HG03354 (cell line): Measurements from ENCODE around the gene TMEM117.
"Not testable (repeated sequence)": the region's sequence is repeated elsewhere in the genome, so short reads cannot be mapped to it uniquely, and the experiment has no call there.

Source experiments
- ATAC-seq: cut with Tn5 transposase; IDR thresholded peaks from one replicate; pipeline ENCODE4 v1.9.1; 2021; ENCODE audit warnings: mild to moderate bottlenecking; ENCODE audit not compliant: unreplicated experiment, poor library complexity, severe bottlenecking

Gene TMEM117

DNA sequence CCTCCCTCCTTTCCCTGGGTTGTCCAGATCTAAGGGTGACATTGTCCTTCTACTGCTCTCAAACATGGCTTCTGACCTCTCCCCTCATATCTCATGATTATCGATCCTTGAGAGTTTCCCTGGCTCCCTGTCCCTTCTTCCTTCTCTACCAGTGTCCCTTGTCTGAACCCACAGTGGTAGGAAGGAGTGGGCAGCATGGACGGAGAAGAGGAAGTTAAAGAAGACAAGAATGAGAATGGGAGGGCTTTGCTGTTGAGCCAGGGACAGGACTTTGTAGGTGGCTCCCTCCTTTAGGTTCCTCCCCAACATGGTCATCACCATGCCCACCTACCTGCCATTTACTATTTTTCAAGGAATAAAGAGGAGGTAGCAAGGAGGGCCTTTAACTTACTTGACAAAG lies 166.7 kb downstream of the TMEM117 start:
- ATAC-seq = no peak

DNA sequence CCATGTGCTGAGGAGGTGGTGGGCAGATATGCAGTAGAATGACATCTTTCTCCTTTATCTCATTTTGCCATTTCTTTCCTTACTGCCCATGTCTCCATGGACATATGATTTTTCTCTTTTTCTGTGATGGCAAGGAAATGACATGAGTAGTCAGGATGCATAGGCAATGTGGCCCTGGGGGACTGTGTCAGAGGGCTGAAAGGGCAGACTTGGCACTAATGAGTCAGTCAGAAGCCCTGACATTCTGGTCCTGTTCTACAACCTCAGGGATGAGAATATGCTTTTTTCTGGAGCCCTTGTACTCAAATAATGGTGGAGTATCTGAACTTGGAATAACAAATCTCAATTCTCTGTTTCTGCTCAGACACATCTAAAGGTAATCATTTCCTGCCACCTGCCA lies 167.8 kb downstream of the TMEM117 start:
- ATAC-seq = no peak

DNA sequence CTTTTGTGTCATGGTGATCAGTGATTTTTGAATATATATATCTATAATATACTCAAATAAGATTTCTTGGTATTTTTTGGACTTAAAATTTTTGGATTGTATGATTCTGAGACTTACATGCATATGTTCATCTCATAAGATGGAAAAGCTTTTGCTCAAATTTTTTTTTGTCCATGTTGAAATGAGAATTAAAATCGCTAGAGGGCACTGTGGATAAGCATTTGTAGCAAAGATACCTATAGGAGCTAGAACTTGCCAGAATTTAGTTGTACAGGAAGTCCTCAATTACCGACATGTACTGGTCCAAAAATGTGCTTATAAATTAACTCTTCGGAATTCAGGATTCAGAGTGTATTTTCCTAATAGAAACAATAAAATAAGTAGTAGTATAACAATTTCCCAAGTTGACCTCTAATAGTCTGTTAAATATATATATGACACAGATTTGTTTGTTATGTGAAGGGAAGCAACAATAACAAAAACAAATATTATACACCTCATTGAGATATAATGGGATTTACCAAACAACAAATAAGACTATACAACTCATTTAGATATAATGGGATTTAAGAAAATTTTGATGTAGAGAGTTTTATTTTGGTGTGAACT lies 179.6 kb downstream of the TMEM117 start:
- ATAC-seq = peak; percentile 79

- ATAC-seq = no peak
Observed at GRCh38 chr12:44017216-44017615, 181.3 kb downstream of the TMEM117 start.

- ATAC-seq = no peak
Observed at GRCh38 chr12:44019118-44019517, 183.2 kb downstream of the TMEM117 start.

DNA sequence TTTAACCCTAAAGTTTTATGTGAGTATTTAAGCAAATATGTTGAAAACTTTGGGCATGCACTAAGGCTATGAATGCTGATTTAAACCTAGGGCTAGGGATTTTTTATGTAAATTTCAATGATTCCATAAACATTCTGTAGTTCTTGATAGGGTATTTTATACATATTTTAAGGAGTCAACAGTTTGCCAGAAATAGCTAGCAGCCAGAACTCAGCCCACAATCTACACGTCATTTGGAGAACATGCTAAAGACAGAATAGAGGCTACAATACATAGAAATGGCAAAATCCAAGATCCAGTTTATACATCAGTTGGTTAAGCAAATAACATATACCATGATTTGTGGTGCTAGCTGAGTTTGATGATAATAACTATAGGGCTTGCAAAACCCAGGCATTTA lies 184.7 kb downstream of the TMEM117 start:
- ATAC-seq = no peak

- peak; percentile 75 for ATAC-seq
Observed at GRCh38 chr12:44021471-44021971, 185.6 kb downstream of the TMEM117 start.

GRCh38 chr12:44025499-44025898 lies 189.6 kb downstream of the TMEM117 start:
- ATAC-seq = no peak

GRCh38 chr12:44026046-44026445 lies 190.2 kb downstream of the TMEM117 start:
- no peak for ATAC-seq

DNA sequence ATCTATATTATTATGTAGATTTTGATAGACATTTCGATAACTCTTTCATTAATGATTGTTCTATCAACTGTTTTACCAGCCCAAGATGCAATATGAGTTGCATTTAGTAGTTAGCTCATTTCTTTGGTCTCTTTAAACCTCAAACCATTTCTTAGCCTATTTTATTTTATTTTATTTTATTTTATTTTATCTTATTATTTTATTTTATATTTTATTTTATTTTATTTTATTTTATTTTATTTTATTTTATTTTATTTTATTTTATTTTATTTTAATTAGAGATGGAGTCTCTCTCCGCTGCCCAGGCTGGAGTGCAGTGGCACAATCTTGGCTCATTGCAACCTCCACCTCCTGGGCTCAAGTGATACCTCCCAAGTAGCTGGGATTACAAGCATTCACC lies 191.0 kb downstream of the TMEM117 start:
- not testable (repeated sequence) for ATAC-seq

GRCh38 chr12:44029194-44029593 lies 193.3 kb downstream of the TMEM117 start:
- no peak for ATAC-seq

DNA sequence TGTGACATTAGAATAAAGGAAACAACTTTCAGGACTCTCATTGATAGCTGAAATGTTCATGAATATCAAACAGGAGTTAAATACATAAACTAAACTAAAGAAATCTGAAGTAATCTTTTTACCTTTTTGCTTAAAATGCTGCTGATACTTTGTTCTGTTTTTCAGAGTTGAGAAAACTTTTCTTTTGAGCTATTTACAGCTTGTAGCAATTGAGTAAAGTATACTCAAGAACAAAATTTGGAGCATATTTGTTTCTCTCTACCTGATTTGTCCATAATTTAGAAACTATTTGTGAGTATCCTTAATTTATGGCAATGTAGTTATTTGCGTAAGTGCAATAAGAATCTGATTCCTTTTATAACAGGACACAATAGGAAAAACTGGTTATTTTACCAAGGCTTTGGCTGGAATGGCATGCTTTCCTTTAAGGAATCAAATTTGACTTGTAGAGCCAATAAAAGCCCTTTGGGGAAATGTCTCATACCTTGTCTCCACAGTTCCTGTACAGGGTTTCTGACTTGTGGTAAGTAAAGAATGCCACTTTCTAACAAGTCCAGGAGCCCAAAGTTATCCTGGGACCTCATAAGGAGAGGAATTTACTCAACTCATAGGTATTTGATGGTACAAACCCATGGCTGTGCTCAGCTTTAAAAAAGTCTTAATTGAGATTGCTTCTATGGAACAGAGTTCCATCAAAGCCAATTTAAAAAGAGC lies 195.7 kb downstream of the TMEM117 start:
- ATAC-seq = no peak

GRCh38 chr12:44034906-44035305 lies 199.0 kb downstream of the TMEM117 start:
- no peak for ATAC-seq

DNA sequence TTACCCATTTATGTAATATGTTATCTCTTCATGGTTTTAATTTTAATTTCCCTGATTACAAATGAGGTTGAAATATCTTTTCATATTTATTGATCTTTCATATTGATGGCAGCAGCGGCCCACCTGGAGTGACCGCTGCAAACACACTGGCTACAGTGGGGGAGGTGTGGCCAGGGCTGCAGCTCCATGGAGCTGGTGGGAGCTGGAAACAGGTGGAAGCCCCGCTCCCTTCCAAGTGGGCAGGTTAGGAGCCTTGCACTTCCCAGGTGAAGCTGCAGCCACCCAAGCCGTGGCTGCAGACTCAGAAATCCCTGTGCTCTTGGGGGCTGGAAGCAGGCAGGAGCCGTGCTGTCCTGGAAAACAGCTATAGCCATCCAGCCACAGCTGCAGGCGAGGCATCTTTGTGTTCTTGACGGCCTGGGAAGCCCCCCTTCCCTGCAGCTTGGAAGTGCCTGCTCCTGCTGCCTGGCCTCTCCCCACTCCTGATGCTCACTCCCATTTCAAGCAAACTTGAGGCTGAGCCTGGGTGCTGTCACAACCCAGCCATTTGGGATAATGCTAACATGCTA lies 201.1 kb downstream of the TMEM117 start:
- no peak for ATAC-seq

DNA sequence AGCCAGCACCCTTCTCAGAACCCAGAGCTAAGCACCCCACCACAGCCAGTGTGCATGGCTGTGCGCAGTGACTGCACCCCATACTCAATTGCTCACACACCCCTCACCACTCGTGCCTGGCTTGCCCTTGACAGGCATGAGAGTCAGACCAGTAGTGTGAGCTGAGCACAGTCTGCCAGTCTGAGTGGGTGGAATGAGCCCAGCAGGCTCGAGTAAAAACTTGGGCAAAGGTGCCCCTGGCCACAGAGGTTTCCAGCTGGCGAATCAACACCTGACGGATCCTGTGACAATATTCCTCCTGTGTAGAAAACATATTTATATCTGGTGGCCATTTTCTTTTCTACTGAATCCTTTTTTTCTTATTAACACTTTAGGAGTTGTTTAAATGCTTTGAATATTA lies 202.5 kb downstream of the TMEM117 start:
- no peak for ATAC-seq

GRCh38 chr12:44044491-44044890 lies 208.6 kb downstream of the TMEM117 start:
- ATAC-seq = not testable (repeated sequence)

GRCh38 chr12:44046732-44047417 lies 211.0 kb downstream of the TMEM117 start:
- no peak for ATAC-seq

GRCh38 chr12:44052554-44052953 lies 216.7 kb downstream of the TMEM117 start:
- no peak for ATAC-seq

GRCh38 chr12:44053549-44054127 lies 217.8 kb downstream of the TMEM117 start:
- no peak for ATAC-seq

GRCh38 chr12:44054281-44054680 lies 218.4 kb downstream of the TMEM117 start:
- no peak for ATAC-seq
